HG03066 (cell line): ENCODE data around the gene PCIF1.
"Not testable (repeated sequence)": the region's sequence is repeated elsewhere in the genome, so short reads cannot be mapped to it uniquely, and the experiment has no call there.

Experiments used
- ATAC-seq: cut with Tn5 transposase; IDR thresholded peaks from one replicate; pipeline ENCODE4 v1.9.1; 2021; ENCODE audit warnings: low read depth; ENCODE audit not compliant: unreplicated experiment

Gene PCIF1

GRCh38 chr20:45934586-45935415, at the start of gene PCIF1:
PCIF1 (plus strand) TSS chr20:45934683; CDS start chr20:45939000, 4,317 bp downstream.
- ATAC-seq, result peak; percentile 72

GRCh38 chr20:45886590-45887345, 47.7 kb upstream of the PCIF1 start:
- ATAC-seq, result no peak

GRCh38 chr20:45887346-45887715, 47.2 kb upstream of the PCIF1 start, which contains the start of gene SPATA25:
SPATA25 (minus strand) TSS chr20:45887622; CDS start chr20:45887590, 32 bp downstream.
- no peak for ATAC-seq

GRCh38 chr20:45888681-45889080, 45.8 kb upstream of the PCIF1 start:
- ATAC-seq, result no peak

GRCh38 chr20:45890077-45890984, 44.2 kb upstream of the PCIF1 start:
- ATAC-seq, result no peak

- peak; percentile 72 for ATAC-seq
Measured at GRCh38 chr20:45890985-45891983, 43.2 kb upstream of the PCIF1 start, which contains the start of the genes CTSA and NEURL2. CTSA (plus strand) TSS chr20:45891335; CDS start chr20:45891569, 234 bp downstream. NEURL2 (minus strand) TSS chr20:45891208; CDS start chr20:45890991, 217 bp downstream.

- ATAC-seq, result no peak
Measured at GRCh38 chr20:45892049-45892825, 42.2 kb upstream of the PCIF1 start.

- no peak for ATAC-seq
Measured at GRCh38 chr20:45892828-45893500, 41.5 kb upstream of the PCIF1 start.

- ATAC-seq, result no peak
Measured at GRCh38 chr20:45893831-45894230, 40.7 kb upstream of the PCIF1 start.

GRCh38 chr20:45894797-45895196, 39.7 kb upstream of the PCIF1 start:
- ATAC-seq, result no peak

- ATAC-seq, result no peak
Measured at GRCh38 chr20:45896641-45897161, 37.8 kb upstream of the PCIF1 start.

GRCh38 chr20:45897289-45897688, 37.2 kb upstream of the PCIF1 start:
- ATAC-seq, result no peak

GRCh38 chr20:45897692-45898091, 36.8 kb upstream of the PCIF1 start:
- ATAC-seq, result no peak

GRCh38 chr20:45898285-45898684, 36.2 kb upstream of the PCIF1 start:
- no peak for ATAC-seq

- no peak for ATAC-seq
Measured at GRCh38 chr20:45899046-45899835, 35.2 kb upstream of the PCIF1 start.

GRCh38 chr20:45901332-45901731, 33.2 kb upstream of the PCIF1 start:
- ATAC-seq, result not testable (repeated sequence)

- no peak for ATAC-seq
Measured at GRCh38 chr20:45902199-45902701, 32.2 kb upstream of the PCIF1 start.
